GM19372 (cell line): ENCODE measurements around the gene CYB5RL.
"Not testable (repeated sequence)": the region's sequence is repeated elsewhere in the genome, so short reads cannot be mapped to it uniquely, and the experiment has no call there.

Experiments
- ATAC-seq: cut with Tn5 transposase; IDR thresholded peaks from one replicate; pipeline ENCODE4 v1.9.1; 2021; ENCODE audit warnings: mild to moderate bottlenecking, low read depth, moderate library complexity; ENCODE audit not compliant: unreplicated experiment

The CYB5RL gene

GRCh38 chr1:54199765-54200518, at the start of gene CYB5RL, which contains the start of gene MRPL37:
Gene CYB5RL (minus strand): TSS chr1:54200030. CDS start chr1:54195616, 4,414 bp downstream.
Gene MRPL37 (plus strand): TSS chr1:54200167. CDS start chr1:54200244, 77 bp downstream.
- peak; percentile 98 for ATAC-seq

- no peak for ATAC-seq
These were observed 49.1 kb upstream of the CYB5RL start for GRCh38 chr1:54248966-54249365.

- ATAC-seq, result no peak
These were observed 48.2 kb upstream of the CYB5RL start for GRCh38 chr1:54247863-54248515.

GRCh38 chr1:54246116-54246721, 46.4 kb upstream of the CYB5RL start:
- no peak for ATAC-seq

GRCh38 chr1:54245501-54245900, 45.7 kb upstream of the CYB5RL start:
- ATAC-seq, result no peak

GRCh38 chr1:54244655-54245054, 44.8 kb upstream of the CYB5RL start:
- ATAC-seq, result no peak

- ATAC-seq, result no peak
These were observed 43.2 kb upstream of the CYB5RL start for GRCh38 chr1:54243022-54243421.

GRCh38 chr1:54241364-54241763, 41.5 kb upstream of the CYB5RL start:
- no peak for ATAC-seq

GRCh38 chr1:54240741-54241335, 41.0 kb upstream of the CYB5RL start:
- ATAC-seq, result no peak

GRCh38 chr1:54239631-54240031, 39.8 kb upstream of the CYB5RL start:
- ATAC-seq, result no peak

GRCh38 chr1:54239035-54239383, 39.2 kb upstream of the CYB5RL start:
- ATAC-seq, result no peak

- ATAC-seq, result no peak
These were observed 38.7 kb upstream of the CYB5RL start for GRCh38 chr1:54238353-54239034.

GRCh38 chr1:54237586-54237985, 37.8 kb upstream of the CYB5RL start:
- ATAC-seq, result no peak

- ATAC-seq, result no peak
These were observed 34.5 kb upstream of the CYB5RL start for GRCh38 chr1:54234284-54234683.

- not testable (repeated sequence) for ATAC-seq
These were observed 33.4 kb upstream of the CYB5RL start for GRCh38 chr1:54233196-54233595.

GRCh38 chr1:54230507-54231339, 30.9 kb upstream of the CYB5RL start:
- no peak for ATAC-seq

- no peak for ATAC-seq
These were observed 29.6 kb upstream of the CYB5RL start for GRCh38 chr1:54229281-54229891.

- no peak for ATAC-seq
These were observed 28.8 kb upstream of the CYB5RL start for GRCh38 chr1:54228638-54229079.

GRCh38 chr1:54227891-54228310, 28.1 kb upstream of the CYB5RL start:
- ATAC-seq, result no peak
